Transverse colon (tissue), 4 donors: ENCODE results near the gene SYK. TPM values are rescaled to one million over a fixed set of nuclear protein-coding genes. Genes with fewer than 3 reads are reported as not detected.
"Not testable (repeated sequence)": the region's sequence is repeated elsewhere in the genome, so short reads cannot be mapped to it uniquely, and the experiment has no call there.

ENCODE experiments used
- DNase-seq: peaks from one replicate; pipeline ENCODE4 v3.0.0-alpha.2; 2019
- H3K27ac ChIP-seq, 4 donors: fragments of 200-600 bp; sonication (generic); 2 replicates each; pipeline ENCODE4 v1.5.1; 2016 to 2018; ENCODE audit warnings: inconsistent platforms in 4 of 4
- H3K27me3 ChIP-seq: fragments of 200-600 bp; sonication (generic); 2 replicates; pipeline ENCODE4 v1.5.1; 2017; ENCODE audit warnings: inconsistent platforms
- H3K36me3 ChIP-seq, 4 donors: fragments of 200-600 bp; sonication (generic); 2 replicates each; pipeline ENCODE4 v1.5.1; 2017 to 2019; ENCODE audit warnings: inconsistent platforms in 4 of 4
- H3K4me1 ChIP-seq, 4 donors: fragments of 200-600 bp; sonication (generic); 2 replicates each; pipeline ENCODE4 v1.5.1; 2017 to 2020; ENCODE audit warnings: inconsistent platforms in 4 of 4
- H3K4me3 ChIP-seq, 4 donors: fragments of 200-600 bp; sonication (generic); 1 replicate in 1 of 4; 2 replicates in 3 of 4; pipeline versions ENCODE4 v1.5.1 to v1.6.1; 2017 to 2019; ENCODE audit warnings: inconsistent platforms in 4 of 4
- H3K9me3 ChIP-seq, 2 donors: fragments of 200-600 bp; sonication (generic); 2 replicates each; pipeline ENCODE4 v1.5.1; 2017 to 2019; ENCODE audit warnings: inconsistent platforms in 2 of 2
- CTCF ChIP-seq, 5 experiments: fragments of 200-600 bp in 3 of 5; fragments of 450-650 bp in 2 of 5; sonication (generic) in 3 of 5; IDR thresholded peaks; 1 replicate in 2 of 5; 2 replicates in 3 of 5; pipeline ENCODE4 v1.5.1; 2016 to 2017; ENCODE audit warnings: antibody characterized with exemption in 5 of 5, inconsistent platforms in 3 of 5, mild to moderate bottlenecking in 2 of 5, moderate library complexity in 1 of 5
- EP300 ChIP-seq: sonication (generic); formaldehyde crosslinking; IDR thresholded peaks from one replicate; pipeline ENCODE4 v1.6.1; 2017; ENCODE audit warnings: antibody characterized with exemption, low read depth
- POLR2A ChIP-seq: fragments of 450-650 bp; IDR thresholded peaks from one replicate; pipeline ENCODE4 v1.6.1; 2016; ENCODE audit warnings: antibody characterized with exemption, mild to moderate bottlenecking, moderate library complexity
- POLR2AphosphoS5 ChIP-seq, 3 donors: sonication (generic); formaldehyde crosslinking; IDR thresholded peaks; one replicate each; pipeline ENCODE4 v1.6.1; 2016; ENCODE audit warnings: antibody characterized with exemption in 3 of 3
- WGBS, 2 donors: methylation state at CpG; one replicate each; pipeline ENCODE4 v1.1.5; 2018; ENCODE audit warnings: low coverage in 1 of 2; 5-methylcytosine and 5-hydroxymethylcytosine counted together
- in situ Hi-C, 4 donors: fragments of 200-750 bp; cut with MboI; loops; one replicate each; pipeline versions ENCODE4 v1.15.0 to v1.15.1; 2017; ENCODE audit warnings: low sequenced_read_pairs in 3 of 4, low pct_ligation_motif_present in 1 of 4, low pct_unique_long_range_greater_than_20kb in 1 of 4
- intact Hi-C: fragments of 100-400 bp; cut with DNase I; formaldehyde crosslinking; loops from one replicate; pipeline ENCODE4 v1.15.1; 2023; ENCODE audit warnings: low total_unique reads
- total RNA-seq, 4 donors: library from RNA; depleted of rRNA; stranded (reverse); fragments of >200 nt; gene quantifications; one replicate each; pipeline ENCODE4 v1.1.0, GENCODE V29; 2016

The SYK gene
- total RNA-seq, 4 donors from 2014 or later: 32.2 to 534 (median 34.3) TPM

- DNase-seq: no peak
- H3K4me3 ChIP-seq: no peak overlapping the region
- in situ Hi-C loops: no loop called here
- H3K27ac ChIP-seq: no peak overlapping the region
- H3K9me3 ChIP-seq: no peaks in the 10 kb centered on the region
- WGBS, 2 donors: 98% methylated on average over 4 of the region's 4 CpGs; no CpG with 5 or more reads in 1 of the 2 donors
- intact Hi-C loops: no loop called here
- H3K36me3 ChIP-seq: peaks cover 0 to 11% (median 1%) of the 10 kb centered on the region in 4 donors
- H3K27me3 ChIP-seq: no peaks in the 10 kb centered on the region
- TF ChIP-seq CTCF (IDR thresholded peaks at IDR 0.05) (no peak), POLR2AphosphoS5 (IDR thresholded peaks at IDR 0.05) (no peak), POLR2A (no peak), EP300 (no peak)
- no peaks in the 10 kb centered on the region for H3K4me1 ChIP-seq
These were observed 81.5 kb downstream of the SYK start for GRCh38 chr9:90882991-90883600.

- TF ChIP-seq CTCF (IDR thresholded peaks at IDR 0.05) (no peak), EP300 (no peak), POLR2A (no peak), POLR2AphosphoS5 (IDR thresholded peaks at IDR 0.05) (no peak)
- H3K36me3 ChIP-seq: peaks cover 0 to 12% (median 4%) of the 10 kb centered on the region in 4 donors
- no peak for DNase-seq
- 100% methylated on average over 2 of the region's 2 CpGs; no CpG with 5 or more reads in 1 of the 2 donors for WGBS, 2 donors
- H3K4me3 ChIP-seq: no peak overlapping the region
- H3K27ac ChIP-seq: no peak overlapping the region
- no peaks in the 10 kb centered on the region for H3K4me1 ChIP-seq
- in situ Hi-C loops (no loop called here), intact Hi-C loops (no loop called here)
- no peaks in the 10 kb centered on the region for H3K9me3 ChIP-seq
- H3K27me3 ChIP-seq: no peaks in the 10 kb centered on the region
These were observed 82.0 kb downstream of the SYK start for GRCh38 chr9:90883661-90884060.

GRCh38 chr9:90884178-90884577 lies 82.6 kb downstream of the SYK start:
- no peak for DNase-seq
- Histone ChIP-seq H3K27me3 (no peaks in the 10 kb centered on the region), H3K4me3 (no peak overlapping the region), H3K4me1 (no peaks in the 10 kb centered on the region), H3K9me3 (no peaks in the 10 kb centered on the region), H3K36me3 (peaks cover 0 to 14% (median 4%) of the 10 kb centered on the region in 4 donors), H3K27ac (no peak overlapping the region)
- no peak for TF ChIP-seq POLR2A
- no peak for TF ChIP-seq POLR2AphosphoS5 (IDR thresholded peaks at IDR 0.05)
- TF ChIP-seq EP300: no peak
- TF ChIP-seq CTCF (IDR thresholded peaks at IDR 0.05): no peak
- WGBS, 2 donors: 85 to 90% methylated on average over 8 of the region's 8 CpGs
- in situ Hi-C loops: no loop called here
- intact Hi-C loops: no loop called here

GRCh38 chr9:90886868-90887267 lies 85.2 kb downstream of the SYK start:
- DNase-seq, H3K27me3 ChIP-seq, intact Hi-C loops, H3K9me3 ChIP-seq, H3K27ac ChIP-seq, in situ Hi-C loops, H3K4me1 ChIP-seq, H3K4me3 ChIP-seq: not testable (repeated sequence)
- peaks cover 0 to 20% (median 4%) of the 10 kb centered on the region in 4 donors for H3K36me3 ChIP-seq

GRCh38 chr9:90888941-90889340 lies 87.3 kb downstream of the SYK start:
- H3K27ac ChIP-seq: no peak overlapping the region
- no peak for DNase-seq
- no peak overlapping the region for H3K4me3 ChIP-seq
- no peaks in the 10 kb centered on the region for H3K4me1 ChIP-seq
- no peaks in the 10 kb centered on the region for H3K27me3 ChIP-seq
- intact Hi-C loops: no loop called here
- TF ChIP-seq CTCF (IDR thresholded peaks at IDR 0.05) (no peak), POLR2AphosphoS5 (IDR thresholded peaks at IDR 0.05) (no peak), EP300 (no peak), POLR2A (no peak)
- 94% methylated on average over 8 of the region's 8 CpGs; no CpG with 5 or more reads in 1 of the 2 donors for WGBS, 2 donors
- H3K36me3 ChIP-seq: peaks cover 0 to 25% (median 4%) of the 10 kb centered on the region in 4 donors
- in situ Hi-C loops: no loop called here
- H3K9me3 ChIP-seq: no peaks in the 10 kb centered on the region
